Right ventricle myocardium inferior (tissue), 1 donor: Measurements from ENCODE around the gene KLHDC1. TPM values are rescaled to one million over a fixed set of nuclear protein-coding genes. Genes with fewer than 3 reads are reported as not detected.
"Not testable (repeated sequence)": the region's sequence is repeated elsewhere in the genome, so short reads cannot be mapped to it uniquely, and the experiment has no call there.

ENCODE experiments used
- ATAC-seq: fragments of 200-7000 bp; cut with Tn5 transposase; one replicate; pipeline ENCODE4 v1.9.1; 2020; ENCODE audit warnings: mild to moderate bottlenecking, moderate library complexity
- DNase-seq: peaks from one replicate; pipeline ENCODE4 v3.0.0; 2021; ENCODE audit errors: missing footprints
- intact Hi-C: fragments of 100-400 bp; cut with DNase I; formaldehyde crosslinking; loops from one replicate; pipeline ENCODE4 v1.11.0; 2022
- total RNA-seq: library from RNA; stranded (reverse); fragmentation: NEBNext Ultra II Directional; extraction: Animal tissue kit (Norgen Biotek cat#: 25700); gene quantifications from one replicate; pipeline ENCODE4 v1.2.1, GENCODE V29; 2021
- donor health status: DM: no; HTN: yes; CAD: no; lungs with severe emphysema.

KLHDC1 gene
- total RNA-seq, 1 donor from 2014 or later, result 7.1 TPM

GRCh38 chr14:49704471-49704870 lies 11.6 kb downstream of the KLHDC1 start:
- DNase-seq, intact Hi-C loops, ATAC-seq: not testable (repeated sequence)

- DNase-seq, intact Hi-C loops, ATAC-seq: not testable (repeated sequence)
These were observed 18.1 kb downstream of the KLHDC1 start for GRCh38 chr14:49710993-49711392.

- intact Hi-C loops, result no loop called here
- no peak for ATAC-seq
- DNase-seq, result no peak
These were observed 27.8 kb downstream of the KLHDC1 start for GRCh38 chr14:49720744-49721143.

GRCh38 chr14:49721733-49722435 lies 29.0 kb downstream of the KLHDC1 start:
- intact Hi-C loops, ATAC-seq, DNase-seq: not testable (repeated sequence)

- intact Hi-C loops, result no loop called here
- no peak for ATAC-seq
- no peak for DNase-seq
These were observed 34.3 kb downstream of the KLHDC1 start for GRCh38 chr14:49727171-49727570.

GRCh38 chr14:49732896-49733295 lies 40.0 kb downstream of the KLHDC1 start:
- intact Hi-C loops, result no loop called here
- ATAC-seq (no peak), DNase-seq (no peak)

GRCh38 chr14:49733836-49734235 lies 40.9 kb downstream of the KLHDC1 start:
- intact Hi-C loops, result no loop called here
- ATAC-seq (no peak), DNase-seq (no peak)

GRCh38 chr14:49735669-49736068 lies 42.7 kb downstream of the KLHDC1 start:
- ATAC-seq, intact Hi-C loops, DNase-seq: not testable (repeated sequence)

- intact Hi-C loops, result no loop called here
- ATAC-seq (no peak), DNase-seq (no peak)
These were observed 52.3 kb downstream of the KLHDC1 start for GRCh38 chr14:49745191-49745590.

- ATAC-seq, intact Hi-C loops, DNase-seq: not testable (repeated sequence)
These were observed 53.6 kb downstream of the KLHDC1 start for GRCh38 chr14:49746476-49746875.

- intact Hi-C loops, result no loop called here
- no peak for DNase-seq
These were observed 61.7 kb downstream of the KLHDC1 start for GRCh38 chr14:49754570-49755097.

GRCh38 chr14:49755378-49755777 lies 62.5 kb downstream of the KLHDC1 start:
- intact Hi-C loops, result no loop called here
- no peak for ATAC-seq
- DNase-seq, result no peak

More at GRCh38 chr14:49754570-49755097, 61.7 kb downstream of the KLHDC1 start:
- ATAC-seq, result no peak

- intact Hi-C loops, result no loop called here
- DNase-seq (no peak), ATAC-seq (no peak)
These were observed 69.1 kb downstream of the KLHDC1 start for GRCh38 chr14:49761839-49762551.

- intact Hi-C loops, result no loop called here
- ATAC-seq (no peak), DNase-seq (no peak)
These were observed 73.9 kb downstream of the KLHDC1 start for GRCh38 chr14:49766839-49767238.

GRCh38 chr14:49767270-49767570 lies 74.3 kb downstream of the KLHDC1 start:
- ATAC-seq, result no peak
- intact Hi-C loops, result no loop called here
- DNase-seq, result no peak

- peak; percentile 97 for DNase-seq
- peak; percentile 96 for ATAC-seq
- intact Hi-C loops, result loop anchor here (2.0 kb wide), 2 partner anchors 75 to 133 kb away; partner anchors contain the start of genes DNAAF2 and KLHDC1
These were observed 74.8 kb downstream of the KLHDC1 start, which contains the start of gene KLHDC2 for GRCh38 chr14:49767571-49768300. KLHDC2 (plus strand) TSS chr14:49768153; CDS start chr14:49768469, 316 bp downstream.

- intact Hi-C loops, result loop anchor here (2.0 kb wide), 2 partner anchors 76 to 134 kb away; partner anchors contain the start of genes DNAAF2 and KLHDC1
- DNase-seq, result peak; percentile 71
- ATAC-seq, result peak; percentile 45
These were observed 75.6 kb downstream of the KLHDC1 start for GRCh38 chr14:49768301-49769121.

GRCh38 chr14:49769171-49769570 lies 76.3 kb downstream of the KLHDC1 start:
- intact Hi-C loops, result loop anchor here (2.0 kb wide), 2 partner anchors 76 to 134 kb away; partner anchors contain the start of genes DNAAF2 and KLHDC1
- no peak for DNase-seq
- ATAC-seq, result no peak
